ENCODE results near the gene FBXO24.

Gene FBXO24

DNA sequence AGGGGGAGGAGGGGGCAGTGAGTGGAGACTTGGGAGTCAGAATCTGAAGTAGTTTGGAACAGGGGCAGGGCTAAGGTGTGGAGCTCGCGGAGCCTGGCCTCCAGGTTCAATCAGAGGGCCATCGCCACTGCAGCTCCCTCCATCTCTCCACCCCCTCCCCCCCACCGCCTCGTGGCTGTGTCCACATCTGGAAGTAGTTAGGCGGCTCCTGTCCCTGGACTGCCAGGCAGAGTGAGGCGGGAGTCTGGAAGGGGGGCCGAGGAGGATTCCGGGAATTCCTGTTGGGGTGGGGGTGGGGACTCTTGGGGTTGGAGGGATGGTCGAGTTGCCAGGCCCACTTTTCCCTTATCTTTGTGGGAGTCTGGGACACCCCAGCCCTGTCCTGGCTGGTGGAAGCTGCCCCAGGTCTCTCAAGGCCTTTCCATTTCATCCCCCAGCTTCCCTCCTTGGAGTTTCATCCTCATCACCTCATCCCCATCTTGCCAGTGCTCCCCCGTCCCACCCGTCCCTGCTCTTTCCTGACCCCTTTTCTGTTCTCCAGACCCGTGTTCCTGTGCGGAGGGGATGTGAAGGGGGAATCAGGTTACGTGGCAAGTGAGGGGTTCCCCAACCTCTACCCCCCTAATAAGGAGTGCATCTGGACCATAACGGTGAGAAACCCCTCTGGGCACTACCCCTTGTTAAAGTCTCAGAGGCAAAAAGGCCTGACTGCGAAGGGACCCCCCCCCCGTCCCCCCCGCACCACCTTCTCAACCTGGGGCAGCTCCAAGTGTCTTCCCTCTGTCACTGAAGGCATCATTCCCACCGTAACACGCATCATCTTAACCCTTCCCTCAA lies 17.0 kb downstream of the FBXO24 start:
- DNase-seq (ENCODE audit: low read depth, low spot score) = peak; percentile 47
- TF ChIP-seq, protein P1, sequence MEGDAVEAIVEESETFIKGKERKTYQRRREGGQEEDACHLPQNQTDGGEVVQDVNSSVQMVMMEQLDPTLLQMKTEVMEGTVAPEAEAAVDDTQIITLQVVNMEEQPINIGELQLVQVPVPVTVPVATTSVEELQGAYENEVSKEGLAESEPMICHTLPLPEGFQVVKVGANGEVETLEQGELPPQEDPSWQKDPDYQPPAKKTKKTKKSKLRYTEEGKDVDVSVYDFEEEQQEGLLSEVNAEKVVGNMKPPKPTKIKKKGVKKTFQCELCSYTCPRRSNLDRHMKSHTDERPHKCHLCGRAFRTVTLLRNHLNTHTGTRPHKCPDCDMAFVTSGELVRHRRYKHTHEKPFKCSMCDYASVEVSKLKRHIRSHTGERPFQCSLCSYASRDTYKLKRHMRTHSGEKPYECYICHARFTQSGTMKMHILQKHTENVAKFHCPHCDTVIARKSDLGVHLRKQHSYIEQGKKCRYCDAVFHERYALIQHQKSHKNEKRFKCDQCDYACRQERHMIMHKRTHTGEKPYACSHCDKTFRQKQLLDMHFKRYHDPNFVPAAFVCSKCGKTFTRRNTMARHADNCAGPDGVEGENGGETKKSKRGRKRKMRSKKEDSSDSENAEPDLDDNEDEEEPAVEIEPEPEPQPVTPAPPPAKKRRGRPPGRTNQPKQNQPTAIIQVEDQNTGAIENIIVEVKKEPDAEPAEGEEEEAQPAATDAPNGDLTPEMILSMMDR (IDR thresholded peaks at IDR 0.05; ENCODE audit: insufficient read depth, low read length, missing control alignments) = no peak
- POLR2A ChIA-PET = interaction anchor here (0.5 to 3.2 kb wide), 10 partner anchors 9 to 272 kb away, joined by 3 to 48 read pairs (median 3); partner anchors contain the start of genes FBXO24, LRCH4, MOSPD3 and SRRT
- CTCF ChIA-PET = interaction anchor here (1.1 to 5.5 kb wide), 11 partner anchors 9 to 198 kb away, joined by 3 to 33 read pairs (median 5); partner anchors contain the start of genes MOSPD3 and POP7
- peak overlapping the region; percentile 98 for H3K4me3 ChIP-seq (ENCODE audit: low read depth, low read length)

DNA sequence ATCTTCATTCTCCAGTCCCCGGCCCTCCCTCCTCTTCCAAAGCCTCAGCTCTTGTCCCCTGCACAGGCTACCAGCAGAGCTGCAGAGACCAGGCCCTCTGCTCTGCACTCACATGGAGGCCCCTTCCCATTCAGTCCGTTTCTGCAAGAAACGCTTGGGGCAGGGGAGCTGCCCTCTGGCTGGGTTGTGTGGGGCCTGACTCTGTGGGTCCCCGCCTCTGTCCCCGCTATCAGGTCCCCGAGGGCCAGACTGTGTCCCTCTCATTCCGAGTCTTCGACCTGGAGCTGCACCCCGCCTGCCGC lies 17.5 kb downstream of the FBXO24 start:
- H3K4me3 ChIP-seq (ENCODE audit: low read depth, low read length) = peak overlapping the region; percentile 98
- TF ChIP-seq, protein P1 (IDR thresholded peaks at IDR 0.05; ENCODE audit: insufficient read depth, low read length, missing control alignments) = no peak
- ChIA-PET CTCF (interaction anchor here (0.6 to 5.5 kb wide), 9 partner anchors 9 to 138 kb away, joined by 3 to 33 read pairs (median 7); partner anchors contain the start of genes MOSPD3 and POP7), POLR2A (interaction anchor here (0.5 to 3.2 kb wide), 5 partner anchors 9 to 96 kb away, joined by 3 to 48 read pairs (median 4); partner anchors contain the start of genes FBXO24, LRCH4 and MOSPD3)
- DNase-seq (ENCODE audit: low read depth, low spot score) = no peak

DNA sequence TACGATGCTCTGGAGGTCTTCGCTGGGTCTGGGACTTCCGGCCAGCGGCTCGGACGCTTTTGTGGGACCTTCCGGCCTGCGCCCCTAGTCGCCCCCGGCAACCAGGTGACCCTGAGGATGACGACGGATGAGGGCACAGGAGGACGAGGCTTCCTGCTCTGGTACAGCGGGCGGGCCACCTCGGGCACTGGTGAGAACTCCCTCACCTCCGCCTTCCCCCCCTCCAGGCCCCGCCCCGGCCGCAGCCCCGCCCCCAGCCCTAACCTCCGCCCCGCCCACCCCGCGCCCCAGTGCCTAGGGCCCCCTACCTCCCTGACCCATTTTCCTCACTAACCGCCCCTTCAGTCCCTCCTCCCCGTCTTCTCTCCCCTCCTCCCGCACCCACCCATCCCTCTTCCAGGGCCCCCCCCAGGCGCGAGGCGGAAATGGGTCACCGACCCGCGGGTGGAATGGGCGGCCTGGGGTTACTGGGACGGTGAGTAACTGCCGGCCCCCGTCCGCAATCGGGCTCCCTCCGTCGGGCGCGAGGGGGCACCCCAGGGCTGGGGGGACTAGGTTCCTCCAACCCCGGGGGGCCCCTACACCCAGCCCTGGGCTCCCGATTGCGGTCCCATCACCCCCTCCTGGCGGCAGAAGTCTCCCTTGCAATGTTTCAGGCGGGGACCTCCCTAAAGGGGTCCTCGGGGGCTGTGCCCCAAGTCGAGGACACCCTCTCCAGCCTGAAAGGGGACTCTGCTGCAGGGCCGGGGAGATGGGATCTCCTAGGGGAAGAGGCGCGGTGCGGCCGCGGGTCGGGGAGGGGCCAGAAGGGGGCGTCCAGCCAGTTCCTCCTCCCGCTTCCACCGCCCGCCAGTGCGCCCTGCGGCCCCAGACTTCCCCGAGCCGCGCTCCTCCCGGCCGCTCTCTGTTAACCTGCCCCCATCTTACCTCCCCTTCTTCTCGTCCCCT lies 18.2 kb downstream of the FBXO24 start:
- CTCF ChIA-PET = interaction anchor here (0.6 to 5.5 kb wide), 10 partner anchors 8 to 139 kb away, joined by 3 to 33 read pairs (median 4); partner anchors contain the start of genes MOSPD3 and POP7

DNA sequence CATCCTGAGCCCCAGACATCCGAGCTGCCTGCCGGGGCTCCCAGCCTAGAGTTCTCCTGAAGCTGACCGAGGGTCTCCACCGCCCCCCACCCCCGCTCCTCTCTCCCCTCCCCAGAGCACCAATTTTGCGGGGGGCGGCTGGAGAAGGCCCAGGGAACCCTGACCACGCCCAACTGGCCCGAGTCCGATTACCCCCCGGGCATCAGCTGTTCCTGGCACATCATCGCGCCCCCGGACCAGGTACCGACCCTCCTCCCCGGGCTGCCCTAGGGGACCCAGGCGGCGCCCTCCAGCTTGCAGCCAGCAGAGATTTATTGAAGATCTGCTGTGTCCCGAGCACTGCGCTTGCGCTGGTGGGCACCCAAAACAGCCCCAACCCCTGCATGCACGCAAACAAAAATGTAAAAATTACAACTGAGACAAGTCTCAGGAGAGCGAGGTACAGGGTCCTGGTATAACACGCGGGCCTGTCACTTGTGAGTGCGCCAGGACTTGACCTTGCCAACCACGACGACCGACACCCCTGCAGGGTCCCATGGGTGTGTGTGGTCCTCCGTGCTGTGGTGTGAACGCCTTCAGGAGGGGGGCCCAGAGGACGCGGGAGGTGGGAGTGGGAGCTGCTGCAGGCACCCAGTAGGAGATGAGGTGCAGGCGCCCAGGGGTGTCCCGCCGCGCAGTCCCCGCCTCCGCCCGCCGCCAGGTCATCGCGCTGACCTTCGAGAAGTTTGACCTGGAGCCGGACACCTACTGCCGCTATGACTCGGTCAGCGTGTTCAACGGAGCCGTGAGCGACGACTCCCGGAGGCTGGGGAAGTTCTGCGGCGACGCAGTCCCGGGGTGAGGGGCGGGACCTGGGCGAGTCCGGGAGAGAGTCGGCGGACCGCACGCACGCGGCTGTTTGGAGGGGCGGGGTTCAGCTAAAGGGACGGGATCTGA lies 19.1 kb downstream of the FBXO24 start:
- TF ChIP-seq, protein P1 (IDR thresholded peaks at IDR 0.05; ENCODE audit: insufficient read depth, low read length, missing control alignments) = no peak
- POLR2A ChIA-PET = no interaction called here
- H3K4me3 ChIP-seq (ENCODE audit: low read depth, low read length) = peak overlapping the region; percentile 98
- CTCF ChIA-PET = interaction anchor here (1.0 to 5.5 kb wide), 7 partner anchors 8 to 200 kb away, joined by 3 to 33 read pairs (median 3); partner anchors contain the start of gene POP7
- DNase-seq (ENCODE audit: low read depth, low spot score) = no peak

More for the DNA sequence above, 18.2 kb downstream of the FBXO24 start:
- peak overlapping the region; percentile 98 for H3K4me3 ChIP-seq (ENCODE audit: low read depth, low read length)
- DNase-seq (ENCODE audit: low read depth, low spot score) = no peak
- TF ChIP-seq, protein P1 (IDR thresholded peaks at IDR 0.05; ENCODE audit: insufficient read depth, low read length, missing control alignments) = peak; percentile 48
- POLR2A ChIA-PET = interaction anchor here (1.3 to 3.2 kb wide), 3 partner anchors 8 to 19 kb away, joined by 4 to 48 read pairs (median 10); partner anchors contain the start of genes FBXO24, LRCH4 and MOSPD3

DNA sequence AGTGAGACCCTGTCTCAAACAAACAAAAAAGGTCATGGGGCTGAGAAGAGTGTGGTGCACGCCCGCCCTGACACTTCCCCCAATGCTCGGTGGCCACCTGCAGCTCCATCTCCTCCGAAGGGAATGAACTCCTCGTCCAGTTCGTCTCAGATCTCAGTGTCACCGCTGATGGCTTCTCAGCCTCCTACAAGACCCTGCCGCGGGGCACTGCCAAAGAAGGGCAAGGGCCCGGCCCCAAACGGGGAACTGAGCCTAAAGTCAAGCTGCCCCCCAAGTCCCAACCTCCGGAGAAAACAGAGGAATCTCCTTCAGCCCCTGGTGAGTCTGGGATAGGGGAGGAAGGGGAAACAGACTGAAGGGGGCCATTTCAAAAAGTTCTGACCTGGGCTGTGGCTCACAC lies 20.2 kb downstream of the FBXO24 start:
- ChIA-PET POLR2A (interaction anchor here (1.0 kb wide), 1 partner anchor 70 kb away, joined by 3 read pairs; no protein-coding TSS in a partner anchor), CTCF (interaction anchor here (0.8 to 5.5 kb wide), 4 partner anchors 17 to 245 kb away, joined by 3 to 33 read pairs (median 4); no protein-coding TSS in a partner anchor)
- TF ChIP-seq, protein P1 (IDR thresholded peaks at IDR 0.05; ENCODE audit: insufficient read depth, low read length, missing control alignments) = no peak
- no peak for DNase-seq (ENCODE audit: low read depth, low spot score)
- H3K4me3 ChIP-seq (ENCODE audit: low read depth, low read length) = no peak overlapping the region

Measured in AG04449 (cell line).